Measurements from ENCODE around the gene TNNI3.

TNNI3 gene

GRCh38 chr19:55146705-55147273, 10.7 kb downstream of the TNNI3 start:
- no peak for DNase-seq (ENCODE audit: low read depth)

GRCh38 chr19:55146078-55146704, 11.3 kb downstream of the TNNI3 start:
- no peak for DNase-seq (ENCODE audit: low read depth)

GRCh38 chr19:55145232-55145631, 12.3 kb downstream of the TNNI3 start:
- no peak for DNase-seq (ENCODE audit: low read depth)

GRCh38 chr19:55141696-55142095, 15.8 kb downstream of the TNNI3 start:
- no peak for DNase-seq (ENCODE audit: low read depth)

GRCh38 chr19:55137915-55138314, 19.6 kb downstream of the TNNI3 start:
- no peak for DNase-seq (ENCODE audit: low read depth)

- no peak for DNase-seq (ENCODE audit: low read depth)
These were observed 21.0 kb downstream of the TNNI3 start for GRCh38 chr19:55136399-55137102.

GRCh38 chr19:55134736-55135135, 22.8 kb downstream of the TNNI3 start:
- DNase-seq (ENCODE audit: low read depth) = no peak

GRCh38 chr19:55133639-55134444, 23.7 kb downstream of the TNNI3 start:
- DNase-seq (ENCODE audit: low read depth) = no peak

GRCh38 chr19:55132453-55133129, 24.9 kb downstream of the TNNI3 start:
- no peak for DNase-seq (ENCODE audit: low read depth)

- DNase-seq (ENCODE audit: low read depth) = no peak
These were observed 26.1 kb downstream of the TNNI3 start for GRCh38 chr19:55131421-55131820.

GRCh38 chr19:55119053-55119452, 38.5 kb downstream of the TNNI3 start:
- DNase-seq (ENCODE audit: low read depth) = no peak

- DNase-seq (ENCODE audit: low read depth) = no peak
These were observed 39.0 kb downstream of the TNNI3 start for GRCh38 chr19:55118401-55118991.

GRCh38 chr19:55117663-55118391, 39.7 kb downstream of the TNNI3 start:
- peak; percentile 95 for DNase-seq (ENCODE audit: low read depth)

GRCh38 chr19:55116859-55117662, 40.5 kb downstream of the TNNI3 start, which contains the start of gene PPP1R12C:
TSS of gene PPP1R12C (minus strand) at chr19:55117637. CDS start at chr19:55117543, 94 bp downstream.
- no peak for DNase-seq (ENCODE audit: low read depth)

GRCh38 chr19:55116232-55116858, 41.2 kb downstream of the TNNI3 start:
- DNase-seq (ENCODE audit: low read depth) = peak; percentile 22

GRCh38 chr19:55115446-55116065, 42.0 kb downstream of the TNNI3 start:
- DNase-seq (ENCODE audit: low read depth) = no peak

GRCh38 chr19:55114566-55115145, 42.9 kb downstream of the TNNI3 start:
- DNase-seq (ENCODE audit: low read depth) = no peak

- DNase-seq (ENCODE audit: low read depth) = no peak
These were observed 43.9 kb downstream of the TNNI3 start for GRCh38 chr19:55113570-55114039.
